Neural cell (in vitro differentiated cells): Measurements from ENCODE around the gene RBM19. TPM values are rescaled to one million over a fixed set of nuclear protein-coding genes. Genes with fewer than 3 reads are reported as not detected.

Experiments used
- H2AFZ ChIP-seq: fragments of 200-600, 300-800 bp; sonication (generic), shearing (Covaris generic); 2 replicates; pipeline ENCODE4 v1.6.0; 2014; ENCODE audit warnings: low read depth, mild to moderate bottlenecking, antibody characterized with exemption, low read length, moderate library complexity
- H3F3A ChIP-seq: fragments of 200-600 bp; shearing (Covaris generic); 2 replicates; pipeline ENCODE4 v1.6.1; 2016; ENCODE audit warnings: mild to moderate bottlenecking, moderate library complexity, mixed read lengths, antibody characterized with exemption, low read length; ENCODE audit not compliant: insufficient read depth, poor library complexity, severe bottlenecking
- H3K27ac ChIP-seq: fragments of 200-600, 300-800 bp; sonication (generic), shearing (Covaris generic); 2 replicates; pipeline ENCODE4 v1.5.1; 2014; ENCODE audit warnings: mild to moderate bottlenecking, low read length, moderate library complexity
- H3K27me3 ChIP-seq: fragments of 300-800, 200-600 bp; sonication (generic), shearing (Covaris generic); 2 replicates; pipeline ENCODE4 v1.6.0; 2014; ENCODE audit warnings: mild to moderate bottlenecking, low read depth, low read length, moderate library complexity; ENCODE audit not compliant: insufficient read depth
- H3K36me3 ChIP-seq: fragments of 300-800, 200-600 bp; sonication (generic), shearing (Covaris generic); 2 replicates; pipeline ENCODE4 v1.5.1; 2014; ENCODE audit warnings: mild to moderate bottlenecking, antibody characterized with exemption, low read length, moderate library complexity; ENCODE audit not compliant: insufficient read depth
- H3K4me2 ChIP-seq: fragments of 300-800, 200-600 bp; sonication (generic), shearing (Covaris generic); 2 replicates; pipeline ENCODE4 v1.6.0; 2014; ENCODE audit warnings: mild to moderate bottlenecking, low read length
- H3K4me3 ChIP-seq: fragments of 300-800, 200-600 bp; sonication (generic), shearing (Covaris generic); 2 replicates; pipeline ENCODE4 v1.5.1; 2014; ENCODE audit warnings: mild to moderate bottlenecking, low read length, moderate library complexity
- H3K79me2 ChIP-seq: fragments of 200-600 bp; shearing (Covaris generic); replicated peaks from 2 replicates; pipeline ENCODE4 v1.6.0; 2014; ENCODE audit warnings: mild to moderate bottlenecking, low read length, moderate library complexity; ENCODE audit not compliant: insufficient read depth
- H3K9ac ChIP-seq: fragments of 300-800, 200-600 bp; sonication (generic), shearing (Covaris generic); 2 replicates; pipeline ENCODE4 v1.6.1; 2016; ENCODE audit warnings: mild to moderate bottlenecking, low read length, mixed read lengths
- H3K9me2 ChIP-seq: fragments of 200-600 bp; shearing (Covaris generic); 2 replicates; pipeline ENCODE4 v1.6.1; 2016; ENCODE audit warnings: mild to moderate bottlenecking, low read length, mixed read lengths; ENCODE audit not compliant: insufficient read depth
- H3K9me3 ChIP-seq: fragments of 200-600, 300-800 bp; sonication (generic), shearing (Covaris generic); 2 replicates; pipeline ENCODE4 v1.6.1; 2016; ENCODE audit warnings: mild to moderate bottlenecking, mixed run types, low read length, moderate library complexity, mixed read lengths
- H4K20me1 ChIP-seq: fragments of 200-600 bp; shearing (Covaris generic); 2 replicates; pipeline ENCODE4 v1.6.1; 2016; ENCODE audit warnings: mild to moderate bottlenecking, mixed run types; ENCODE audit not compliant: insufficient read depth
- CTCF ChIP-seq: fragments of 450-650 bp; IDR thresholded peaks from 2 replicates; pipeline ENCODE4 v1.5.1; 2014; ENCODE audit warnings: antibody characterized with exemption, mild to moderate bottlenecking, moderate library complexity; ENCODE audit not compliant: poor library complexity, severe bottlenecking
- EP300 ChIP-seq: fragments of 450-650 bp; conservative IDR thresholded peaks from 2 replicates; pipeline ENCODE4 v1.6.1; 2014; ENCODE audit warnings: antibody characterized with exemption, mild to moderate bottlenecking, moderate library complexity; ENCODE audit not compliant: poor library complexity, severe bottlenecking
- EZH2 ChIP-seq: fragments of 200-600, 300-800 bp; shearing (Covaris generic), sonication (generic); IDR thresholded peaks from 2 replicates; pipeline ENCODE4 v1.6.1; 2014; ENCODE audit warnings: antibody characterized with exemption, low read length, borderline replicate concordance, mild to moderate bottlenecking; ENCODE audit not compliant: insufficient read depth, poor library complexity, severe bottlenecking
- MXI1 ChIP-seq: fragments of 450-650 bp; conservative IDR thresholded peaks from 2 replicates; pipeline ENCODE4 v1.6.1; 2014; ENCODE audit warnings: antibody characterized with exemption, mild to moderate bottlenecking; ENCODE audit not compliant: poor library complexity, severe bottlenecking
- POLR2AphosphoS5 ChIP-seq: IDR thresholded peaks from 2 replicates; pipeline ENCODE4 v1.6.1; 2012
- RAD21 ChIP-seq: fragments of 450-650 bp; conservative IDR thresholded peaks from 2 replicates; pipeline ENCODE4 v1.6.1; 2014; ENCODE audit warnings: antibody characterized with exemption, mild to moderate bottlenecking, moderate library complexity
- REST ChIP-seq: IDR thresholded peaks from 2 replicates; pipeline ENCODE4 v1.6.1; 2012; ENCODE audit warnings: borderline replicate concordance
- SMC3 ChIP-seq: fragments of 450-650 bp; conservative IDR thresholded peaks from 2 replicates; pipeline ENCODE4 v1.6.1; 2014; ENCODE audit warnings: antibody characterized with exemption, mild to moderate bottlenecking, moderate library complexity; ENCODE audit not compliant: poor library complexity
- TAF1 ChIP-seq: IDR thresholded peaks from 2 replicates; pipeline ENCODE4 v1.6.1; 2012; ENCODE audit warnings: low read depth
- polyA plus RNA-seq: library from polyadenylated mRNA; depleted of rRNA; stranded (reverse); fragments of >200 nt; gene quantifications from 2 replicates; pipeline ENCODE4 v1.2.3, GENCODE V29; 2014

The RBM19 gene
- polyA plus RNA-seq, 1 donor from 2014 or later: 14.2 TPM

DNA sequence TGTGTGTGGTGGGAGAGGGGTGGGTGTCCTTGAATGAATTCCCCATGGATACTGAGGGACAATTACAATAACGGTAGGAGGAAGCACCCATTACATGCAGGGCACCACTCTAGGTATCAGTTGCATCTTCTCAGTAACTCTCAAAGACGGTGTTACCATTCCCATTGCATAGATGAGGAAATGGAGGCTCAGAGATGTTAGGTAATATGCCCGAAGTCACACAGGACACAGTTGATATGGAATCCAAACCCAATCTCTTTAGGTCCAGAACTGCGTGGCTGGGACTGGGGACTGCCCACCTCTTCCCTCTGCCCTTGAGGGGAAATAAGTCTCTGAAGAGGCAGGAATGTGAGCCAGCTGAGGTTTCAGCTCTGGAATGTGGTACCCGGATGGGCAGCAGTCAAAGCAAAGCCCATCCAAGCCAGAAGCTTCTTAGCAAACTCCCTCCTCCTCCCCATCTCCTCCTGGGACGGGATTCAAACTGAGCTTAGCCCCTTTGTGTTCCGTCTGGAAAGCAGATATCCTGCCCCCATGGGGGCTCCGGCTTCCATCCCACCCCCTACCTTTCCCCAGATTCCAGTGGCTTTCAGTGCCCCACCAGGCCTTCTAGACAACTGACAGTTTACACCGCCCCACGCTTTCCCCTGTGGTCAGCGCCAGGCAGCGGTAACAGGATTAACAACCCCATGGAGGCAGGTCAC is 187.5 kb downstream of the RBM19 start:
- Histone ChIP-seq H3K36me3 (no peaks in the 10 kb centered on the region), H3K27ac (no peak overlapping the region), H3K4me2 (no peak overlapping the region), H3K4me3 (no peak overlapping the region), H2AFZ (no peak overlapping the region), H4K20me1 (no peaks in the 10 kb centered on the region), H3K9me3 (no peaks in the 10 kb centered on the region), H3K79me2 (no peaks in the 10 kb centered on the region), H3F3A (no peaks in the 10 kb centered on the region), H3K9me2 (no peaks in the 10 kb centered on the region), H3K9ac (no peak overlapping the region), H3K27me3 (no peaks in the 10 kb centered on the region)
- TF ChIP-seq CTCF (no peak), POLR2AphosphoS5 (no peak), SMC3 (no peak), EZH2 (no peak), EP300 (no peak), MXI1 (no peak), REST (no peak), RAD21 (no peak), TAF1 (no peak)

DNA sequence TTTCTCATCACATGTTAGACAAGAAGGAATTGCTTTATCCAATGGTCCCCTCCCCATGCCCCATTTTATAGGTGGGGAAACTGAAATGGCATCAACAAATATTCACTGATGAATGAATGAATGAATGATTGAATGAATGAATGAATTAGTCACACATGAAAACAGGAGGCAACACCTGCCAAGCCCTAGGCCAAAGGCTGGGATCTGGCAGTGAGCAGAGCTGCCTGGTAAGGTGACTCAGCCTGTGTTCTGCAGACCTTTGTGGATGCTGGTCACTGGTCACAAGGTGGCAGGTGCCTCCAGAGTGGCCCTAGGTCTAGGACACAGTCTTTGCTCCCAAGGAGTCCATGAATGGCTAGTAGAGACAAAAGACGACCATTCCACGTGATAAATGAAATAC is 188.4 kb downstream of the RBM19 start:
- no peak overlapping the region for H3K4me3 ChIP-seq
- H3K79me2 ChIP-seq: no peaks in the 10 kb centered on the region
- H2AFZ ChIP-seq: no peak overlapping the region
- H3K27me3 ChIP-seq: no peaks in the 10 kb centered on the region
- H3K9me3 ChIP-seq: no peaks in the 10 kb centered on the region
- H4K20me1 ChIP-seq: no peaks in the 10 kb centered on the region
- H3K36me3 ChIP-seq: no peaks in the 10 kb centered on the region
- no peak overlapping the region for H3K9ac ChIP-seq
- no peaks in the 10 kb centered on the region for H3K9me2 ChIP-seq
- no peak overlapping the region for H3K4me2 ChIP-seq
- no peaks in the 10 kb centered on the region for H3F3A ChIP-seq
- H3K27ac ChIP-seq: no peak overlapping the region
- no peak for TF ChIP-seq MXI1
- no peak for TF ChIP-seq EP300
- TF ChIP-seq POLR2AphosphoS5: no peak
- TF ChIP-seq REST: no peak
- no peak for TF ChIP-seq CTCF
- TF ChIP-seq RAD21: no peak
- TF ChIP-seq SMC3: no peak
- TF ChIP-seq TAF1: no peak
- no peak for TF ChIP-seq EZH2
